ENCODE data around the gene SFPQ. TPM values are rescaled to one million over a fixed set of nuclear protein-coding genes. Genes with fewer than 3 reads are reported as not detected.
"Not testable (repeated sequence)": the region's sequence is repeated elsewhere in the genome, so short reads cannot be mapped to it uniquely, and the experiment has no call there.

SFPQ gene
- polyA plus RNA-seq, 1 experiment: 126 TPM

GRCh38 chr1:35171579-35171978 is 21.4 kb downstream of the SFPQ start:
- Histone ChIP-seq H3K9me3 (ENCODE audit: control insufficient read depth, insufficient read depth, low read length) (no peaks in the 10 kb centered on the region), H3K27ac (ENCODE audit: low read depth, low read length) (no peak overlapping the region), H3K4me3 (ENCODE audit: low read depth, low read length) (no peak overlapping the region), H3K27me3 (ENCODE audit: control insufficient read depth, insufficient read depth, low read length) (no peaks in the 10 kb centered on the region)
- POLR2A ChIA-PET: no interaction called here
- no peak for DNase-seq (ENCODE audit: low read depth, low spot score)
- no peak for TF ChIP-seq CTCF (IDR thresholded peaks at IDR 0.05; ENCODE audit: low read depth, low read length)
- CTCF ChIA-PET: no interaction called here

- Histone ChIP-seq H3K9me3 (ENCODE audit: control insufficient read depth, insufficient read depth, low read length) (peaks cover 13% of the 10 kb centered on the region), H3K4me3 (ENCODE audit: low read depth, low read length) (no peak overlapping the region), H3K27me3 (ENCODE audit: control insufficient read depth, insufficient read depth, low read length) (no peaks in the 10 kb centered on the region), H3K27ac (ENCODE audit: low read depth, low read length) (no peak overlapping the region)
- ChIA-PET CTCF (no interaction called here), POLR2A (interaction anchor here (0.6 kb wide), 1 partner anchor 82 kb away, joined by 3 read pairs; no protein-coding TSS in a partner anchor)
- no peak for TF ChIP-seq CTCF (IDR thresholded peaks at IDR 0.05; ENCODE audit: low read depth, low read length)
- no peak for DNase-seq (ENCODE audit: low read depth, low spot score)
Measured at GRCh38 chr1:35164893-35165292, 28.1 kb downstream of the SFPQ start.

- TF ChIP-seq CTCF (IDR thresholded peaks at IDR 0.05; ENCODE audit: low read depth, low read length): no peak
- no peak overlapping the region for H3K4me3 ChIP-seq (ENCODE audit: low read depth, low read length)
- H3K27ac ChIP-seq (ENCODE audit: low read depth, low read length): no peak overlapping the region
- peaks cover 5% of the 10 kb centered on the region for H3K27me3 ChIP-seq (ENCODE audit: control insufficient read depth, insufficient read depth, low read length)
- POLR2A ChIA-PET: no interaction called here
- CTCF ChIA-PET: no interaction called here
- no peak for DNase-seq (ENCODE audit: low read depth, low spot score)
- H3K9me3 ChIP-seq (ENCODE audit: control insufficient read depth, insufficient read depth, low read length): no peaks in the 10 kb centered on the region
Measured at GRCh38 chr1:35151220-35151619, 41.7 kb downstream of the SFPQ start.

GRCh38 chr1:35145892-35146549 is 46.9 kb downstream of the SFPQ start:
- H3K27me3 ChIP-seq (ENCODE audit: control insufficient read depth, insufficient read depth, low read length); DNase-seq (ENCODE audit: low read depth, low spot score); CTCF ChIA-PET; POLR2A ChIA-PET; H3K9me3 ChIP-seq (ENCODE audit: control insufficient read depth, insufficient read depth, low read length); H3K27ac ChIP-seq (ENCODE audit: low read depth, low read length); H3K4me3 ChIP-seq (ENCODE audit: low read depth, low read length): not testable (repeated sequence)

- peaks cover 3% of the 10 kb centered on the region for H3K27me3 ChIP-seq (ENCODE audit: control insufficient read depth, insufficient read depth, low read length)
- no peaks in the 10 kb centered on the region for H3K9me3 ChIP-seq (ENCODE audit: control insufficient read depth, insufficient read depth, low read length)
- DNase-seq (ENCODE audit: low read depth, low spot score): no peak
- TF ChIP-seq CTCF (IDR thresholded peaks at IDR 0.05; ENCODE audit: low read depth, low read length): no peak
- ChIA-PET CTCF (no interaction called here), POLR2A (interaction anchor here (0.7 kb wide), 1 partner anchor 22 kb away, joined by 4 read pairs; no protein-coding TSS in a partner anchor)
- H3K27ac ChIP-seq (ENCODE audit: low read depth, low read length): no peak overlapping the region
- no peak overlapping the region for H3K4me3 ChIP-seq (ENCODE audit: low read depth, low read length)
Measured at GRCh38 chr1:35143737-35144508, 49.0 kb downstream of the SFPQ start.

- POLR2A ChIA-PET; DNase-seq (ENCODE audit: low read depth, low spot score); H3K4me3 ChIP-seq (ENCODE audit: low read depth, low read length); H3K27me3 ChIP-seq (ENCODE audit: control insufficient read depth, insufficient read depth, low read length); H3K27ac ChIP-seq (ENCODE audit: low read depth, low read length); H3K9me3 ChIP-seq (ENCODE audit: control insufficient read depth, insufficient read depth, low read length): not testable (repeated sequence)
- CTCF ChIA-PET: interaction anchor here (1.0 kb wide), 1 partner anchor 13 kb away, joined by 3 read pairs; no protein-coding TSS in a partner anchor
Measured at GRCh38 chr1:35142728-35143127, 50.2 kb downstream of the SFPQ start.

GRCh38 chr1:35142294-35142693 is 50.7 kb downstream of the SFPQ start:
- H3K4me3 ChIP-seq (ENCODE audit: low read depth, low read length); H3K27ac ChIP-seq (ENCODE audit: low read depth, low read length); DNase-seq (ENCODE audit: low read depth, low spot score); H3K27me3 ChIP-seq (ENCODE audit: control insufficient read depth, insufficient read depth, low read length); H3K9me3 ChIP-seq (ENCODE audit: control insufficient read depth, insufficient read depth, low read length): not testable (repeated sequence)
- CTCF ChIA-PET: interaction anchor here (0.6 to 1.0 kb wide), 2 partner anchors 13 to 60 kb away, joined by 3 read pairs; no protein-coding TSS in a partner anchor
- POLR2A ChIA-PET: interaction anchor here (1.0 kb wide), 1 partner anchor 30 kb away, joined by 5 read pairs; no protein-coding TSS in a partner anchor

- H3K9me3 ChIP-seq (ENCODE audit: control insufficient read depth, insufficient read depth, low read length); DNase-seq (ENCODE audit: low read depth, low spot score); H3K27ac ChIP-seq (ENCODE audit: low read depth, low read length); POLR2A ChIA-PET; CTCF ChIA-PET; H3K27me3 ChIP-seq (ENCODE audit: control insufficient read depth, insufficient read depth, low read length); H3K4me3 ChIP-seq (ENCODE audit: low read depth, low read length): not testable (repeated sequence)
Measured at GRCh38 chr1:35137590-35137989, 55.4 kb downstream of the SFPQ start.
